Measurements from ENCODE around the gene FBXW8. TPM values are rescaled to one million over a fixed set of nuclear protein-coding genes. Genes with fewer than 3 reads are reported as not detected.

Gene FBXW8
- total RNA-seq, 1 donor from 2014 or later = 28.2 TPM

DNA sequence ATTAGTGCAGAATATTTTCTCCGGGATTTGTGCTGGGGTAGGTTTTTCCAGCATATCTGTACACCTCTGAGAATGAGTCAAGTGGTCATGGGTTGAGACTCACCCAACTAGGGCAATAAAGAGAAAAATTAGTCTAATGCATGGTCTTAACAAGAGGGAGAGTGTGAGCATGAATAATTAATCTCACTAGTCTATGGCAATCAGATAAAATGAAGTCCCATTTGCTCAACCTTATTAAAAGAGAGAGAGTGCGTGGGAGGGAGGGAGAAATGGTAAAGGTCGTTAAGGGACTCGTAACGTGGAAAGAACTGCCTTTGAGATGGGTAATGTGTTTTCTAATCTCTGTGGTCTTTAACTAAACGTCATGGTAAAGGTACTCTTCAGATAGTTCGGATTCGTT is 96.8 kb downstream of the FBXW8 start:
- peaks cover 8% of the 10 kb centered on the region for H3K4me1 Mint-ChIP-seq (ENCODE audit: unreplicated experiment)

GRCh38 chr12:117009759-117010158 is 99.0 kb downstream of the FBXW8 start:
- H3K27me3 Mint-ChIP-seq = no peaks in the 10 kb centered on the region
- TF ChIP-seq, protein P1, sequence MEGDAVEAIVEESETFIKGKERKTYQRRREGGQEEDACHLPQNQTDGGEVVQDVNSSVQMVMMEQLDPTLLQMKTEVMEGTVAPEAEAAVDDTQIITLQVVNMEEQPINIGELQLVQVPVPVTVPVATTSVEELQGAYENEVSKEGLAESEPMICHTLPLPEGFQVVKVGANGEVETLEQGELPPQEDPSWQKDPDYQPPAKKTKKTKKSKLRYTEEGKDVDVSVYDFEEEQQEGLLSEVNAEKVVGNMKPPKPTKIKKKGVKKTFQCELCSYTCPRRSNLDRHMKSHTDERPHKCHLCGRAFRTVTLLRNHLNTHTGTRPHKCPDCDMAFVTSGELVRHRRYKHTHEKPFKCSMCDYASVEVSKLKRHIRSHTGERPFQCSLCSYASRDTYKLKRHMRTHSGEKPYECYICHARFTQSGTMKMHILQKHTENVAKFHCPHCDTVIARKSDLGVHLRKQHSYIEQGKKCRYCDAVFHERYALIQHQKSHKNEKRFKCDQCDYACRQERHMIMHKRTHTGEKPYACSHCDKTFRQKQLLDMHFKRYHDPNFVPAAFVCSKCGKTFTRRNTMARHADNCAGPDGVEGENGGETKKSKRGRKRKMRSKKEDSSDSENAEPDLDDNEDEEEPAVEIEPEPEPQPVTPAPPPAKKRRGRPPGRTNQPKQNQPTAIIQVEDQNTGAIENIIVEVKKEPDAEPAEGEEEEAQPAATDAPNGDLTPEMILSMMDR (conservative IDR thresholded peaks at IDR 0.05) = no peak
- H3K27ac Mint-ChIP-seq = no peak overlapping the region
- peaks cover 8% of the 10 kb centered on the region for H3K4me1 Mint-ChIP-seq (ENCODE audit: unreplicated experiment)
- H3K9me3 Mint-ChIP-seq = no peaks in the 10 kb centered on the region
- no peak for DNase-seq (ENCODE audit: extremely low spot score, unreplicated experiment)
- no peak overlapping the region for H3K4me3 Mint-ChIP-seq
- peaks cover 47% of the 10 kb centered on the region for H3K36me3 Mint-ChIP-seq

More for the DNA sequence above, 96.8 kb downstream of the FBXW8 start:
- TF ChIP-seq, protein P1 (conservative IDR thresholded peaks at IDR 0.05) = no peak
- Mint-ChIP-seq H3K27me3 (no peaks in the 10 kb centered on the region), H3K27ac (no peak overlapping the region), H3K4me3 (no peak overlapping the region), H3K36me3 (peaks cover 34% of the 10 kb centered on the region), H3K9me3 (no peaks in the 10 kb centered on the region)
- no peak for DNase-seq (ENCODE audit: extremely low spot score, unreplicated experiment)

GRCh38 chr12:117010693-117011451 is 100.1 kb downstream of the FBXW8 start:
- Mint-ChIP-seq H3K36me3 (peaks cover 55% of the 10 kb centered on the region), H3K4me3 (no peak overlapping the region), H3K4me1 (ENCODE audit: unreplicated experiment) (peaks cover 8% of the 10 kb centered on the region), H3K9me3 (no peaks in the 10 kb centered on the region), H3K27me3 (no peaks in the 10 kb centered on the region), H3K27ac (no peak overlapping the region)
- no peak for DNase-seq (ENCODE audit: extremely low spot score, unreplicated experiment)
- TF ChIP-seq, protein P1 (conservative IDR thresholded peaks at IDR 0.05) = no peak

DNA sequence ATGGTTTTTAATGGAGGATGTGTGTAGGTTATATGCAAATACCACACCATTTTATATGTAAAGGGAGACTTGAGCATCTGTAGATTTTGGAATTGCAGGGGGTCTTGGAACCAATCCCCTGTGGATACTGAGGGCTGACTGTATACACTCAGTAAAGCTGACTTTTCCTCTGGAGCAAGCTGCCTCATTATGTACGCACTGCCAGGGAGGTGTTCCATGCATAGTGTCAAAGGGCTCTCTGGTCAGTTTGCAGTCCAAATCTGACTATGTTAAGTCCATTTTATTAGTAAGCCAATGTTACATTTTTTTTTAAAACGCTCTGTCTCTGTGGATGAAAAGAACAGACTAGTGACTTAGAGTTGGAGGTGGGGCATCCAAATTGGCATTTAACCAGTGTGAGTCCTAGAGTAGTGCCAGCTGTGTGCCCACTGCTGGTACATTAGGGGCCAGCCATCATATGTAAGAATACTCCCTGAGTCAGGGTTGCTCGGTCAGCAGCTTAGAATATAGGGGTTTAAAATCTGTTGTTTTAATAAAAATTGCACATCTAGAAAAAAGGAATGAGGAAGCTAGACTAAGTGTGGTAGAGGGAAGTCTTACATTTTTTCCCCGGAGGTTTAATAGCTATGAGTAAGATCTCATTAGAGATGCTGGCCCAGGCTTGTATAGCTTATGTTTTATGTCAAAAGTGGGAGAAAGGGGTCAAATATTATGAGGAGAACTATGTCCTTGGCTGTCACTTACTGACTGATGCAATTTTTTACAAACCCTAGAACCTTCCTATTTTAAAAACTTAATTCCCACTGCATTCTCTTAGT is 101.4 kb downstream of the FBXW8 start:
- Mint-ChIP-seq H3K36me3 (peaks cover 68% of the 10 kb centered on the region), H3K4me3 (no peak overlapping the region), H3K27me3 (no peaks in the 10 kb centered on the region), H3K4me1 (ENCODE audit: unreplicated experiment) (peaks cover 8% of the 10 kb centered on the region), H3K27ac (peak overlapping the region; percentile 13), H3K9me3 (no peaks in the 10 kb centered on the region)
- DNase-seq (ENCODE audit: extremely low spot score, unreplicated experiment) = no peak
- TF ChIP-seq, protein P1 (conservative IDR thresholded peaks at IDR 0.05) = no peak

- Mint-ChIP-seq H3K36me3 (peaks cover 60% of the 10 kb centered on the region), H3K4me3 (no peak overlapping the region), H3K27ac (no peak overlapping the region), H3K27me3 (no peaks in the 10 kb centered on the region), H3K9me3 (no peaks in the 10 kb centered on the region), H3K4me1 (ENCODE audit: unreplicated experiment) (no peaks in the 10 kb centered on the region)
- DNase-seq (ENCODE audit: extremely low spot score, unreplicated experiment) = no peak
- TF ChIP-seq, protein P1 (conservative IDR thresholded peaks at IDR 0.05) = no peak
Observed at GRCh38 chr12:117013726-117014125, 103.0 kb downstream of the FBXW8 start.
